Measurements from ENCODE around the gene RAB14.
A peak's percentile ranks its signal among the peaks of the same experiment; 100 is the strongest.

Gene RAB14

GRCh38 chr9:121217609-121218292, 16.1 kb upstream of the RAB14 start:
- Mint-ChIP-seq H3K27ac (no peak overlapping the region), H3K36me3 (ENCODE audit: low read depth) (no peaks in the 10 kb centered on the region), H3K4me3 (no peak overlapping the region), H3K9me3 (no peaks in the 10 kb centered on the region), H3K27me3 (ENCODE audit: low read depth, poor library complexity) (peaks cover 7% of the 10 kb centered on the region), H3K4me1 (peaks cover 20% of the 10 kb centered on the region)
- TF ChIP-seq, protein P1, sequence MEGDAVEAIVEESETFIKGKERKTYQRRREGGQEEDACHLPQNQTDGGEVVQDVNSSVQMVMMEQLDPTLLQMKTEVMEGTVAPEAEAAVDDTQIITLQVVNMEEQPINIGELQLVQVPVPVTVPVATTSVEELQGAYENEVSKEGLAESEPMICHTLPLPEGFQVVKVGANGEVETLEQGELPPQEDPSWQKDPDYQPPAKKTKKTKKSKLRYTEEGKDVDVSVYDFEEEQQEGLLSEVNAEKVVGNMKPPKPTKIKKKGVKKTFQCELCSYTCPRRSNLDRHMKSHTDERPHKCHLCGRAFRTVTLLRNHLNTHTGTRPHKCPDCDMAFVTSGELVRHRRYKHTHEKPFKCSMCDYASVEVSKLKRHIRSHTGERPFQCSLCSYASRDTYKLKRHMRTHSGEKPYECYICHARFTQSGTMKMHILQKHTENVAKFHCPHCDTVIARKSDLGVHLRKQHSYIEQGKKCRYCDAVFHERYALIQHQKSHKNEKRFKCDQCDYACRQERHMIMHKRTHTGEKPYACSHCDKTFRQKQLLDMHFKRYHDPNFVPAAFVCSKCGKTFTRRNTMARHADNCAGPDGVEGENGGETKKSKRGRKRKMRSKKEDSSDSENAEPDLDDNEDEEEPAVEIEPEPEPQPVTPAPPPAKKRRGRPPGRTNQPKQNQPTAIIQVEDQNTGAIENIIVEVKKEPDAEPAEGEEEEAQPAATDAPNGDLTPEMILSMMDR (IDR thresholded peaks at IDR 0.05) = no peak
- DNase-seq = no peak

- TF ChIP-seq, protein P1 (IDR thresholded peaks at IDR 0.05) = no peak
Measured at GRCh38 chr9:121216271-121216805, 14.7 kb upstream of the RAB14 start.

DNA sequence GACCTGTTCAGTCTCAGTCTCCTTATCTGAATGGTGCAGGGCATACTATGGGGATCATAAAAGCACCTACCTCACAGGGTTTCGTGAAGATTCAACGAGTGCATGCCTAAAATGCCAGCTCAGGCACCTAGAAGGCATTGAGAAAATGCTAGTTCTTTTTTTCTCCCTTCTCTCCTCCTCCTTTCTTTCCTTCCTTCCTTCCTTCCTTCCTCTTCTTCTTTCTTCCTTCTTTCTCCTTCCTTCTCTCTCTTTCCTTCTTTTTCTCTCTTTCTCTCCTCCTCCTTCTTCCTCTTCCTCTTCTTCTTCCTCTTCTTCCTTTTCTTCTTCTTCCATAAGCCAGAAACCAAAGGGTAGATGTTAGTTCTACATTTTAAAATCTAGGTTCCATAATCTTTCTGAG, 12.3 kb upstream of the RAB14 start:
- H3K36me3 Mint-ChIP-seq (ENCODE audit: low read depth) = no peaks in the 10 kb centered on the region
- TF ChIP-seq, protein P1 (IDR thresholded peaks at IDR 0.05) = no peak
- no peak for DNase-seq
- no peaks in the 10 kb centered on the region for H3K4me1 Mint-ChIP-seq
- no peak overlapping the region for H3K4me3 Mint-ChIP-seq
- no peak overlapping the region for H3K27ac Mint-ChIP-seq
- peaks cover 9% of the 10 kb centered on the region for H3K27me3 Mint-ChIP-seq (ENCODE audit: low read depth, poor library complexity)
- no peaks in the 10 kb centered on the region for H3K9me3 Mint-ChIP-seq

More at GRCh38 chr9:121216271-121216805, 14.7 kb upstream of the RAB14 start:
- Mint-ChIP-seq H3K27me3 (ENCODE audit: low read depth, poor library complexity) (peaks cover 7% of the 10 kb centered on the region), H3K9me3 (no peaks in the 10 kb centered on the region), H3K27ac (no peak overlapping the region), H3K4me3 (no peak overlapping the region), H3K36me3 (ENCODE audit: low read depth) (no peaks in the 10 kb centered on the region), H3K4me1 (peaks cover 13% of the 10 kb centered on the region)
- no peak for DNase-seq

DNA sequence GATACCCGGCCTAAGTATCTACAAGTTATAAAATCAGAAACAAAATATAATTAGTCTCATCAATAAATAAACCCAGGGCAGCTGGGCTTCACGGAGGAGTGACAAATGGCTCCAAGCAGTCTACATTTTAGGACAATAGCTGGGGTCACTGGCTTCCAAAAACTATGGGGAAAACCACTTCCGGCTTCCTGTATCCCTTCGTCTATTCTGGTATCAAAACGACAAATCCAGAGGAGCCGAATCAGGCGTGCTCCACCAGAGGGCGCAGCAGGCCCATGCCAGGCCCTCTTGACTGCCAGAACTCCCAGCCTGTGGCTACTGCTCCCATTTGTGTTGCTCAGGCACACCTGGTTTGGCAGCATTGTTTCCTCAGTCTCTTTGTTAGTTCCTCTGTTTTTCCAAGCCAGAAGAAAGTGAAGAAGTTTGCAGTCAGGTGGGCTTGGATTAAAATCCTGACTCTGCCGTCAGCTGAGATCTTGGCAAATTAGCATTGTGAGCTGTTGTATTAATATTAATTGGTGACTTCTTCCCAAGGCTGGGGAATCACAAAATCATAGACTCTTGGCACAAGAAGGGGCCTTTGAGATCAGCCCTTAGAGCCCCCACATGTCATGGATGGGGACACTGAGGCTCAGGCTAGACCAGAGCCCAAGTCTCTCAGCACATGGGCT, 11.6 kb upstream of the RAB14 start:
- Mint-ChIP-seq H3K9me3 (no peaks in the 10 kb centered on the region), H3K27ac (no peak overlapping the region), H3K36me3 (ENCODE audit: low read depth) (no peaks in the 10 kb centered on the region), H3K4me1 (no peaks in the 10 kb centered on the region), H3K4me3 (no peak overlapping the region), H3K27me3 (ENCODE audit: low read depth, poor library complexity) (peaks cover 9% of the 10 kb centered on the region)
- peak; percentile 89 for DNase-seq
- TF ChIP-seq, protein P1 (IDR thresholded peaks at IDR 0.05) = peak; percentile 94

- TF ChIP-seq, protein P1 (IDR thresholded peaks at IDR 0.05) = no peak
- H3K4me1 Mint-ChIP-seq = peaks cover 4% of the 10 kb centered on the region
Measured at GRCh38 chr9:121210536-121210935, 8.9 kb upstream of the RAB14 start.

More at GRCh38 chr9:121210536-121210935, 8.9 kb upstream of the RAB14 start:
- Mint-ChIP-seq H3K36me3 (ENCODE audit: low read depth) (no peaks in the 10 kb centered on the region), H3K4me3 (no peak overlapping the region), H3K9me3 (no peaks in the 10 kb centered on the region), H3K27ac (no peak overlapping the region), H3K27me3 (ENCODE audit: low read depth, poor library complexity) (peaks cover 9% of the 10 kb centered on the region)
- no peak for DNase-seq
